Esophagus muscularis mucosa (tissue), 4 donors: ENCODE data around the gene TTC24.
A peak's percentile ranks its signal among the peaks of the same experiment; 100 is the strongest.

Experiments
- CTCF ChIP-seq, 3 experiments: fragments of 200-600 bp in 2 of 3; fragments of 450-650 bp in 1 of 3; sonication (generic) in 2 of 3; IDR thresholded peaks; one replicate each; pipeline ENCODE4 v1.5.1; 2017 to 2019; ENCODE audit warnings: antibody characterized with exemption in 3 of 3, mild to moderate bottlenecking in 2 of 3, moderate library complexity in 1 of 3
- EP300 ChIP-seq: sonication (generic); formaldehyde crosslinking; IDR thresholded peaks from one replicate; pipeline ENCODE4 v1.6.1; 2017; ENCODE audit warnings: antibody characterized with exemption
- POLR2A ChIP-seq: fragments of 450-650 bp; IDR thresholded peaks from one replicate; pipeline ENCODE4 v1.6.1; 2017; ENCODE audit warnings: antibody characterized with exemption, moderate library complexity, mild to moderate bottlenecking, low read depth
- POLR2AphosphoS5 ChIP-seq, 2 donors: sonication (generic); formaldehyde crosslinking; IDR thresholded peaks; one replicate each; pipeline ENCODE4 v1.6.1; 2017; ENCODE audit warnings: antibody characterized with exemption in 2 of 2

- TF ChIP-seq EP300 (no peak), CTCF (IDR thresholded peaks at IDR 0.05) (peak; percentile 63 to 88 (median 85)), POLR2A (no peak), POLR2AphosphoS5 (IDR thresholded peaks at IDR 0.05) (peak; percentile 53 to 56)
Measured at GRCh38 chr1:156608036-156608674, 28.6 kb downstream of the TTC24 start.
